ENCODE measurements around the gene OCA2.
"Not testable (repeated sequence)": the region's sequence is repeated elsewhere in the genome, so short reads cannot be mapped to it uniquely, and the experiment has no call there.

Gene OCA2

GRCh38 chr15:27770769-27771554 is 328.2 kb downstream of the OCA2 start:
- no peak for DNase-seq (ENCODE audit: low read depth)

- no peak for DNase-seq (ENCODE audit: low read depth)
Measured at GRCh38 chr15:27770086-27770607, 329.0 kb downstream of the OCA2 start.

GRCh38 chr15:27769652-27770051 is 329.5 kb downstream of the OCA2 start:
- no peak for DNase-seq (ENCODE audit: low read depth)

- no peak for DNase-seq (ENCODE audit: low read depth)
Measured at GRCh38 chr15:27768732-27769475, 330.2 kb downstream of the OCA2 start.

- DNase-seq (ENCODE audit: low read depth), result no peak
Measured at GRCh38 chr15:27767918-27768640, 331.0 kb downstream of the OCA2 start.

- not testable (repeated sequence) for DNase-seq (ENCODE audit: low read depth)
Measured at GRCh38 chr15:27767430-27767829, 331.7 kb downstream of the OCA2 start.

GRCh38 chr15:27764339-27764738 is 334.8 kb downstream of the OCA2 start:
- no peak for DNase-seq (ENCODE audit: low read depth)

- DNase-seq (ENCODE audit: low read depth), result no peak
Measured at GRCh38 chr15:27763514-27763913, 335.6 kb downstream of the OCA2 start.

- no peak for DNase-seq (ENCODE audit: low read depth)
Measured at GRCh38 chr15:27762471-27762870, 336.6 kb downstream of the OCA2 start.

- DNase-seq (ENCODE audit: low read depth), result no peak
Measured at GRCh38 chr15:27757052-27757451, 342.1 kb downstream of the OCA2 start.

- no peak for DNase-seq (ENCODE audit: low read depth)
Measured at GRCh38 chr15:27752691-27753090, 346.4 kb downstream of the OCA2 start.

GRCh38 chr15:27747997-27748396 is 351.1 kb downstream of the OCA2 start:
- no peak for DNase-seq (ENCODE audit: low read depth)

GRCh38 chr15:27746401-27746955 is 352.6 kb downstream of the OCA2 start:
- DNase-seq (ENCODE audit: low read depth), result no peak

GRCh38 chr15:27744641-27745040 is 354.5 kb downstream of the OCA2 start:
- DNase-seq (ENCODE audit: low read depth), result no peak

GRCh38 chr15:27743638-27744037 is 355.5 kb downstream of the OCA2 start:
- DNase-seq (ENCODE audit: low read depth), result no peak

- no peak for DNase-seq (ENCODE audit: low read depth)
Measured at GRCh38 chr15:27742751-27743477, 356.2 kb downstream of the OCA2 start.

- no peak for DNase-seq (ENCODE audit: low read depth)
Measured at GRCh38 chr15:27741226-27741860, 357.8 kb downstream of the OCA2 start.

- DNase-seq (ENCODE audit: low read depth), result no peak
Measured at GRCh38 chr15:27734785-27735495, 364.2 kb downstream of the OCA2 start.

GRCh38 chr15:27731776-27732175 is 367.3 kb downstream of the OCA2 start:
- no peak for DNase-seq (ENCODE audit: low read depth)

GRCh38 chr15:27730868-27731267 is 368.2 kb downstream of the OCA2 start:
- peak; percentile 3 for DNase-seq (ENCODE audit: low read depth)
